Measurements from ENCODE around the gene HDAC7. TPM values are rescaled to one million over a fixed set of nuclear protein-coding genes. Genes with fewer than 3 reads are reported as not detected.

Gene HDAC7
- total and polyA plus RNA-seq, 2 of the 13 experiments (the other 11 are each of a cell fraction or from before 2014, with no cell fraction given): 4.6 to 10.8 TPM

- Histone ChIP-seq H3K27me3 (ENCODE audit: control insufficient read depth in 1 of 2, insufficient read depth in 2 of 2, low read length in 2 of 2) (peaks cover 10 to 13% of the 10 kb centered on the region in 2 experiments; a peak in 4 of 5 replicates), H2AFZ (ENCODE audit: low read length) (no peak overlapping the region), H3K9me3 (ENCODE audit: low read length) (no peaks in the 10 kb centered on the region), H3K79me2 (ENCODE audit: insufficient read depth, low read length) (no peaks in the 10 kb centered on the region), H3K4me2 (ENCODE audit: low read depth, low read length) (no peak overlapping the region), H3K9ac (ENCODE audit: insufficient read depth, low read depth, low read length) (no peak overlapping the region), H3K36me3 (replicated peaks in 1 of 2; ENCODE audit: control insufficient read depth in 1 of 2, insufficient read depth in 2 of 2, low read length in 2 of 2) (no peaks in the 10 kb centered on the region), H3K4me1 (ENCODE audit: insufficient read depth, low read length) (peaks cover 12% of the 10 kb centered on the region), H3K27ac (ENCODE audit: extremely low read length, insufficient read depth, low read length) (no peak overlapping the region), H3K4me3 (replicated peaks in 1 of 3; ENCODE audit: insufficient read depth in 1 of 3, low read depth in 2 of 3, low read length in 3 of 3) (no peak overlapping the region), H4K20me1 (ENCODE audit: insufficient read depth, low read length) (no peaks in the 10 kb centered on the region)
- in situ Hi-C loops (cut with HindIII; ENCODE audit: extremely low pct_ligation_motif_present, low pct_unique_long_range_greater_than_20kb): no loop called here
- ChIA-PET CTCF (ENCODE audit: low intra/inter-chr PET ratio, low total read pairs) (no interaction called here), POLR2A (interaction anchor here (1.0 kb wide), 1 partner anchor 27 kb away, joined by 3 read pairs; no protein-coding TSS in a partner anchor)
- intact Hi-C loops (cut with micrococcal nuclease; ENCODE audit: unreplicated experiment): no loop called here
- TF ChIP-seq SRSF1 (optimal IDR thresholded peaks at IDR 0.05; ENCODE audit: low read depth, low read length) (no peak), ETS1 (CRISPR knock-in tag; IDR thresholded peaks at IDR 0.05) (no peak), GATA4 (IDR thresholded peaks at IDR 0.05; ENCODE audit: borderline replicate concordance, low read depth) (no peak), ZNF180 (CRISPR knock-in tag; IDR thresholded peaks at IDR 0.05; ENCODE audit: borderline replicate concordance, low read depth) (no peak), MXI1 (IDR thresholded peaks at IDR 0.05; ENCODE audit: borderline replicate concordance, low read depth, low read length) (no peak), NR2F2 (IDR thresholded peaks at IDR 0.05; ENCODE audit: borderline replicate concordance, low read depth) (no peak), AHR (CRISPR knock-in tag; IDR thresholded peaks at IDR 0.05) (no peak), ZNF331 (CRISPR knock-in tag; IDR thresholded peaks at IDR 0.05) (no peak), SALL1 (CRISPR knock-in tag; IDR thresholded peaks at IDR 0.05) (no peak), POLR2AphosphoS2 (IDR thresholded peaks at IDR 0.05; ENCODE audit: low read depth, low read length) (no peak), SOX13 (IDR thresholded peaks at IDR 0.05) (no peak), SOX13 (CRISPR knock-in tag; conservative IDR thresholded peaks at IDR 0.05 in 1 of 2, IDR thresholded peaks at IDR 0.05 in 1 of 2) (no peak), RBAK (CRISPR knock-in tag; IDR thresholded peaks at IDR 0.05) (no peak), HIC2 (CRISPR knock-in tag; IDR thresholded peaks at IDR 0.05; ENCODE audit: low read depth) (no peak), KDM6A (CRISPR knock-in tag; IDR thresholded peaks at IDR 0.05; ENCODE audit: low read depth) (no peak)
- no peak for FAIRE-seq
- no peak for DNase-seq (ENCODE audit: low spot score)
- 0% methylated on average over 1 of the region's 4 CpGs for WGBS (ENCODE audit: low lambda C conversion rate)
- no TSS peak for BruUV-seq (replicated peaks)
- no peak for ATAC-seq
Measured at GRCh38 chr12:47733142-47733541, 86.6 kb downstream of the HDAC7 start.

Other genes starting within 250 kb of the HDAC7 start
- 32.8 and 54.2 TPM in 2 replicates for gene RPAP3, start 113.9 kb downstream of the HDAC7 start, total RNA-seq (2016; rRNA removed; fragmentation: Illumina TruSeq; extraction: Trizol)
- gene RPAP3, start 113.9 kb downstream of the HDAC7 start, polyA plus RNA-seq (2011; rRNA removed): 6.0 and 8.8 TPM in 2 replicates
- gene ENDOU, start 94.4 kb downstream of the HDAC7 start, total RNA-seq (2016; rRNA removed; fragmentation: Illumina TruSeq; extraction: Trizol): not detected in 2 replicates
- gene ENDOU, start 94.4 kb downstream of the HDAC7 start, polyA plus RNA-seq (2011; rRNA removed): not detected in 2 replicates
- 0.07 TPM in 1 of 2 replicates, not detected in the other for gene RAPGEF3, start 61.0 kb downstream of the HDAC7 start, total RNA-seq (2016; rRNA removed; fragmentation: Illumina TruSeq; extraction: Trizol)
- 0.07 and 0.37 TPM in 2 replicates for gene RAPGEF3, start 61.0 kb downstream of the HDAC7 start, polyA plus RNA-seq (2011; rRNA removed)
- gene SLC48A1, start 46.7 kb downstream of the HDAC7 start, total RNA-seq (2016; rRNA removed; fragmentation: Illumina TruSeq; extraction: Trizol): 2.6 and 3.7 TPM in 2 replicates
- 2.2 and 3.1 TPM in 2 replicates for gene SLC48A1, start 46.7 kb downstream of the HDAC7 start, polyA plus RNA-seq (2011; rRNA removed)
- 0.21 and 0.33 TPM in 2 replicates for gene VDR, start 85.1 kb upstream of the HDAC7 start, total RNA-seq (2016; rRNA removed; fragmentation: Illumina TruSeq; extraction: Trizol)
- 0.08 and 0.13 TPM in 2 replicates for gene VDR, start 85.1 kb upstream of the HDAC7 start, polyA plus RNA-seq (2011; rRNA removed)
- 132 and 134 TPM in 2 replicates for gene TMEM106C, start 143.7 kb upstream of the HDAC7 start, total RNA-seq (2016; rRNA removed; fragmentation: Illumina TruSeq; extraction: Trizol)
- gene TMEM106C, start 143.7 kb upstream of the HDAC7 start, polyA plus RNA-seq (2011; rRNA removed): 191 and 192 TPM in 2 replicates
- 9.2 and 38.3 TPM in 2 replicates for gene COL2A1, start 184.6 kb upstream of the HDAC7 start, total RNA-seq (2016; rRNA removed; fragmentation: Illumina TruSeq; extraction: Trizol)
- gene COL2A1, start 184.6 kb upstream of the HDAC7 start, polyA plus RNA-seq (2011; rRNA removed): 7.4 and 9.8 TPM in 2 replicates

Measured in HepG2 (cell line).